Right hindlimb (tissue), 1 donor: Measurements from ENCODE around the gene MND1.
"Not testable (repeated sequence)": the region's sequence is repeated elsewhere in the genome, so short reads cannot be mapped to it uniquely, and the experiment has no call there.

Experiments
- DNase-seq: peaks from one replicate; pipeline ENCODE4 v3.0.0-alpha.2; 2018

Gene MND1

GRCh38 chr4:153408932-153409331 lies 64.4 kb downstream of the MND1 start:
- DNase-seq: no peak

DNA sequence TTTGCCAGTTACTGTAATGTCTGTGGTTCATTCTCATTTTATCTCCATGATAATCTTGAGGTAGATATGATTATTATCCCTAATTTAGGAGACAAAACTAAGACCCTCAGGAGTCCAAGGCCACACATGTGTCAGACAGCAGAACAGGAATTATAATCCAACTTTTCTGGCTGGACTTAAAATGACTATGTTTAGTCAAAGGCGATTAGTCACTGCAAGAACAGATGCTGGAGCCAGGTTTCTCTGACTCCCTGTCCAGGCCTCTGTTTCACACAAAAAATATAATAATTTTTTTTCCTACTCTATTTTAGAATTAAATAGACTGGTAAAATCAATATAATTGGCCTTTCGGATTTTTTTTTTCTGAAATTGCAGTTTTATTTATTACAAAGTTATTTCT lies 64.9 kb downstream of the MND1 start:
- DNase-seq: no peak

DNA sequence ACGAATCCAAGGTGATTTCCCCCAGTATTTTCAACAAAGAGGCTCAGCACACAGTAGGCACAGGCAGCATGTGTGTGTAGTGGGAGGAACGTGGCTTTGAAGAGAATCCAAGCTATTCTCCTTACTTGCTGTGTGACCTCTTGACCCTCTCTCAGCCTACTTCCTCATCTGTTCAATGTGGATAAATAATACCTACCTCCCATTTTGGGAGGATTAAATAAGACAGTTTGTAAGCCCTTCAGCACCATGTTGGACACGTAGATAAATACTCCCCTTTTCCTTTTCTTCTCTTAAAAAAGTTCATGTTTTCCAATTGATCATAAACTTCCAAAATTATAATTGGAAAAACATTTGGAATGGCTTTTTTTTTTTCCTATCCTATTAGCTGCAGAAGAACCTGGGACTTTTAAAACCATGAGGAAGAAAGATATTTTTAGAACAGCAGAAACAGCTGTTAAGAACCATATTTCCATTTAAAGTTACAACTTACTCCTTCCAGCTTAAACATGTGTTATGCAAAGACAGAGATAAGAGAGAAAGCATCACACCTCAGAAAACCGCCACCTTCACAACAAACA lies 65.5 kb downstream of the MND1 start:
- no peak for DNase-seq

- DNase-seq: no peak
These were observed 69.4 kb downstream of the MND1 start for GRCh38 chr4:153413842-153414241.

DNA sequence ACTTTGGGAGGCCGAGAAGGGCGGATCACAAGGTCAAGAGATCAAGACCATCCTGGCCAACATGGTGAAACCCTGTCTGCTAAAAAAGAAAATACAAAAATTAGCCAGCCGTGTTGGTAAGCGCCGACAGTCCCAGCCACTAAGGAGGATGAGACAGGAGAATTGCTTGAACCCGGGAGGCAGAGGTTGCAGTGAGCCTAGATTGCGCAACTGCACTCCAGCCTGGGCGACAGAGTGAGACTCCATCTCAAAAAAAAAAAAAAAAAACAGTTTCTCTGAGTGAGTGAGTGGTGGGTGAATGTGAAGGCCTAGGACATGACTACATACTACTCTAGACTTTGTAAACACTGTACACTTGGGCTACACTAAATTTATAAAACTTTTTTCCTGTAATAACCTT lies 72.0 kb downstream of the MND1 start:
- not testable (repeated sequence) for DNase-seq

DNA sequence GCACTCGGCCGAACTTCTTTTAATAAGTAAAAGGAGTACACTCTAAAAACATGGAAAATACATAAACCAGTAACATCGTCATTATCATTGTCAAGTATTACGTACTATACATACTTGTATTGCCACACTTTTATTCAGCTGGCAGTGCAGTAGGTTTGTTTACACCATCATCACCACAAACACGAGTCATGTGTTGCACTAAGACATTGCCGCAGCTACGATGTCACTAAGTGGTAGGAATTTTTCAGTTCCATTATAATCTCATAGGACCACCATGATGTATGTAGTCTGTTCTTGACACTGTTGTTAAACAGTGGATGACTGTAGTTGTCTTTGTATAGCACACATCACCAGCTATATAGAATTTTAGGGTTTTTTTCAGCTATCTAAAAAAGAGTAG lies 73.6 kb downstream of the MND1 start:
- no peak for DNase-seq

DNA sequence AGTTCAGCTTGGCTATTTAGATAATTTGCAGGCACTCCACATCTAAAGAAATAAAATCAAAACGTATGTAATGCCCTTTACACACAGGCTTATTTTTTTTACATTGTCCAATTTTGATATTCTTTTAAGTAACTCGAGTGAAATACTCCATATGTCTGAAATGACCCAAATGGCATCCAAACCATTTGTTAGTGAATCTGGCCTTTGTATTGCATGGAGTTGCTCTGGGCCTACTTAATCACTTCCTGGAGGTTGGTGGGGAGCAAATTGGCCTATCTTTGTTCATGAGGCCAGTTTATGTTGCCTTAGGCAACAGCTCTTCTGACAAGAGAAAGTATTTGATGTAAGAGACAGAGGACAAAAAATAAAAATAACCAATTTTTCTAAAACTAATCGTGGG lies 74.1 kb downstream of the MND1 start:
- no peak for DNase-seq

DNA sequence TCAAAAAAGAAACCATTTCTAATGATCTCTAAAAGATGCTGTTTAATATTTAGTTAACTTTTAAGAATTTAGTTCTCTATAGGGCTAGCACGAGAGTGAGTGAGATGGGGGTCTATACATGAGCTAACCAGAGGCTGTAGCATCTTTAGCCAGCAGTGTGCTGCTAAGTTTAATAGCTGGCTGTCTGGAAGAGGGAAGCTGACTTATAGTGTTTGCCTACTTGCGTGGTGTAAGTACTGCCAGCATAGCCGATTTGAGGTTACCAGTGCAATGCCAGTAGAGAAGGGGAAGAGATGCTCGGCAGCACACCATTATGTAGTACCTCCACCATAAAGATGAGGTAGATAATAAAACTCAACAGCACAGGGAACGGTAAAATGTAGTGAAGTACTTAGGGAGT lies 74.5 kb downstream of the MND1 start:
- DNase-seq: no peak

- no peak for DNase-seq
These were observed 75.3 kb downstream of the MND1 start for GRCh38 chr4:153419673-153420278.

DNA sequence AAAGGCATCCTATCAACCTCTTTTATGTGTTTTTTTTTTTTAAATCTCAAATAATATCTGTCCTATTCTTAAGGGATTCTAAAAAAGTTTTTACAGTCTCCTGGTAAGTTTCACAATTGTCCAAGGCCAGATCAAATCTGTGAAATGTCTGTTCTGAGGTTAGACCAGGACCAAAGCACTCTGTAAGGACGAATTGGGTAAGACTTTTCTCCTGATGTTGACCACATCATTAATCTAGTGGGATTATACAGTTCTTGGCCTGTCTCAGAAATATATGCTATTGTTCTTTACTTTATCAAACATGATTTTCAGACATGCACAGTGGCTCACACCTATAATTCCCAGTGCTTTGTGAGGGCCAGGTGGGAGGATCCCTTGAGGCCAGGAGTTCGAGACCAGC lies 75.9 kb downstream of the MND1 start:
- DNase-seq: no peak

DNA sequence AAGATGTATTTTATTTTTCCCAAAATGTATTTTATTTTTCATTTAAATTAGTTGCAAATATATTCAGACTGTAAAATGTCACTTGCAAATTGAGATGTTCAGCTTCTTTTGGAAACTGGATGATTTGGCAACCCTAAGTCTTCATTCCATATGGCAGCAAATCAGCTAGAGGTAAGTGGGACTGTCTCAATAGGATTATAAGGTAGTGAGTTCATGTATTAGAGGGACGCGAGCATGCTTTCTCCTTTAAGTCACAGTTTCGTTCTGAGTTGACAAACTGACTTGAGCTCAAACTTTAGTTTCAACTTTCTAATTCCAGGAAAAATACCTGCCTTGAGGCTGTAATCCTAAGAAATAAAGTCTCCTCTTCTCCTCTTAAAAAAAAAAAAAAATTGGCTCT lies 77.5 kb downstream of the MND1 start:
- DNase-seq: no peak

- DNase-seq: no peak
These were observed 81.9 kb downstream of the MND1 start for GRCh38 chr4:153426207-153426885.

GRCh38 chr4:153427363-153428071 lies 83.0 kb downstream of the MND1 start:
- DNase-seq: no peak

DNA sequence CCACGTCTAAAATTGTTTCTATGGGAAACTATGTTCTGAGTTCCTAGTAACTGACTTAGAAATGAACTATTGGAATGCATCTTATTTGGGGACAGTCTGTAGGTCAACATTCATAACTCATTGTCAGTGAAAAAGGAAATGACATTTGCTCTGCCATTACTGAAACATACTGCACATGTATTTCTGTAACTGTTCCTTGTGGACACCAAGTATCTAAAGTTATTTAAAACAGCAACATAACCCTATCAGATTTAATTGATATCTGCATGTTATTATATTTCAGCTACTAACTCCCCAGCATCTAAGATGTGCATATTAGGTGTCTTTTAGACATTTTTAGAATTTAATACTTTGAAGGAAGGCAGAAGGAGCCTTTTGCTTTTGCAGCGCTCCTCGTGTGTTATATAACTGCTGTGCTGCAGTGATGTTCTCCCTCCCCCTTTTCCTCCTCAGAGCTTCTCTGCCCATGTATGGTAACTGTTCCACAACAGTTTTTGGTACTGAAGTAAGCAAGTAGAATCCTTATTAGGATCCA lies 84.5 kb downstream of the MND1 start:
- DNase-seq: no peak

GRCh38 chr4:153432965-153433753 lies 88.7 kb downstream of the MND1 start:
- peak; percentile 61 for DNase-seq

DNA sequence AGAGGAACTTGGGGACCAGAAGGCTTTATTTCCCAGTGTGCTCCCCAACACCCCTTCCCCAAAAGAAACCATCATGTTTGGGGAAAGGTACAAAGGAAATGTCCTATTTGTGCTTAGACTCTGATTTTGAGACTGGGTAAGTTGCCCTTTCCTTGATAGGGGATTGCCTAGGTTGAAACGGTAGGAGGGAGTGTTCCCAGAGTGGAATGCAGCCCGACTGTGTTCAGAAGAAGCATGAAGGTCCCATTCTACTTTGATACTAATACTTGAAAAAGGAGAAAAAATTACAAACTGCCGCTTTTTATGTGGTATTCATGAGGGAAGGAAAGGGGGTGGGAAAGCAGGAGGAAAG lies 89.2 kb downstream of the MND1 start:
- DNase-seq: no peak

- DNase-seq: no peak
These were observed 89.7 kb downstream of the MND1 start for GRCh38 chr4:153434190-153434589.

DNA sequence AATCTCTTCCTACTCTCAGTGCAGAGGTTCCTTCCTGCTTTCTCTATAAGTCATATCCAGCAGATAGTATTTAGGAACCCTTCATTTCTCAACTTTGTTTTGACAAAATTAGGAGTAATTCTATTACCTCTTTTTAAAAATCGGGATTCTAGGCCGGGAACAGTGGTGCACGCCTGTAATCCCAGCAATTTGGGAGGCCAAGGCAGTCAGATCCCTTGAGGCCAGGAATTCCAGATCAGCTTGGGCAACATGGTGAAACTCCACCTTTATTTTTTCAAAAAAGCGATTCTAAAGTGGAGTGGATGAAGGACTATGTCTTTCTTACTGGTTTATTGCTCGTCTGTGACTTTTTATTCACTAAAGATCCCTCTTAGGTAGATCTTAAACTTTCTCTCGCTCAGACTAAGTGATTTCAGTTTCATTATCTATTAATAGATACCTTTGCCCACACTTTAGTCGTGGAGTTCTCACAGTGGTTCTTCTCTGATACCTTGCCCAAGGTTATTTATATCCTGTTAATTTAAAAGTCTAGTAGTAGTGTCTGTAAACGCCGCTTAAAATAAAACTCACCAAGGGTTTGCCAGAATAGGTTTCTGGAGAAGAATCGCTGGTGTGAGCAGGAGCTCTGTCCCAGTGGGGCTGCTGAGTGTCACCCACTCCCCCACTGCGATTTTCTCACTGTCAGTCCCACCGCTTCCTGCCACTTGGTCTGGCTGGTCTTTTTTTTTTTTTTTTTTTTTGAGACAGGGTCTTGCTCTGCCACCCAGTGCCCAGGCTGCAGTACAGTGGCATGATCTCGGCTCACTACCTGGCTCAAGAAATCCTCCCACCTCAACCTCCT lies 94.6 kb downstream of the MND1 start:
- DNase-seq: no peak

DNA sequence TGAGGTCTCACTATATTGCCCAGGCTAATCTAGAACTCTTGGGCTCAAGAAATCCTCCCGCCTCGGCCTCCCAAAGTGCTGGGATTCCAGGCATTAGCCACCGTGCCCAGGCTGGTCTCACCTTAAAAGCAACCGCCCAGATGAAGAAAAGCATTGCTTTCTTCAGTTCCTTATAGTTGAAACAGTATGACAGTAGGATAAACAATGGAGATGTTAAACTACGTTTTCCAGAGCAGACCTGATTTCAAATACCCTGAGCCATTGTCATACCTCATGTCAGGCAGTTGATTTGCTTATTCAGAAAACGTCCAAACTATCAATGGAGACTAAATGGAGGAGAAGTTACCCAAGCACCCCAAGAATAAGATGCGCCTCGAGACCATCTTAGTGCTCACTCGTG lies 95.3 kb downstream of the MND1 start:
- DNase-seq: no peak

DNA sequence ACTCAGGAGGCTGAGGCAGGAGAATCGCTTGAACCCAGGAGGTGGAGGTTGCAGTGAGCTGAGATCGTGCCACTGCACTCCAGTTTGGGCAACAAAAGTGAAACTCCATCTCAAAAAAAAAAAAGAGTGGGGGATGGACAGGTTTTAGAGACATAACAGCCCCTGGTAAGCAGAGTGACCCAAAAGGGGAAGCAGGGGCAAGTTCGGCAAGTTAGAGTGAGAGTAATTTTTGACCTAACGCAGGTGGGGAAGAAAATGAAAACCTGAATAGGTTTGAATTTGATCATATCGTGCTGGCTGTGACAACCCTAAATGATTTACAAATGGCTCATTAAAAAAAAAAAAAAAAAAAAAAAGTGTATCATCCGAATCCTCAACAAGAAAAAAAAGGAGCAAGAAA lies 96.0 kb downstream of the MND1 start:
- DNase-seq: no peak

- no peak for DNase-seq
These were observed 102.9 kb downstream of the MND1 start for GRCh38 chr4:153447175-153447905.
